Measurements from ENCODE around the gene RALY. TPM values are rescaled to one million over a fixed set of nuclear protein-coding genes. Genes with fewer than 3 reads are reported as not detected.

Gene RALY
- total and polyA plus RNA-seq, 9 donors, result 51.7 to 131 (median 105) TPM

- TF ChIP-seq EP300 (IDR thresholded peaks at IDR 0.05) (no peak), POLR2A (IDR thresholded peaks at IDR 0.05) (no peak), CTCF (IDR thresholded peaks at IDR 0.05) (no peak)
- 78 to 94% (median 79%) methylated on average over 1 of the region's 1 CpG for WGBS, 3 donors
- no peaks in the 10 kb centered on the region for H3K36me3 ChIP-seq
- H3K27me3 ChIP-seq, result no peaks in the 10 kb centered on the region
- no peaks in the 10 kb centered on the region for H3K9me3 ChIP-seq
- no peak overlapping the region for H3K4me3 ChIP-seq
- intact Hi-C loops (cut with DNase I), result loop anchor here in 1 of 4 donors (5.0 kb wide), 1 partner anchor 863 kb away; no protein-coding TSS in a partner anchor
- peaks cover 12% of the 10 kb centered on the region for H3K4me1 ChIP-seq (ENCODE audit: insufficient read depth)
- no peak overlapping the region for H3K27ac ChIP-seq
- no peak for DNase-seq
Measured at GRCh38 chr20:34014878-34015277, 21.2 kb downstream of the RALY start.

DNA sequence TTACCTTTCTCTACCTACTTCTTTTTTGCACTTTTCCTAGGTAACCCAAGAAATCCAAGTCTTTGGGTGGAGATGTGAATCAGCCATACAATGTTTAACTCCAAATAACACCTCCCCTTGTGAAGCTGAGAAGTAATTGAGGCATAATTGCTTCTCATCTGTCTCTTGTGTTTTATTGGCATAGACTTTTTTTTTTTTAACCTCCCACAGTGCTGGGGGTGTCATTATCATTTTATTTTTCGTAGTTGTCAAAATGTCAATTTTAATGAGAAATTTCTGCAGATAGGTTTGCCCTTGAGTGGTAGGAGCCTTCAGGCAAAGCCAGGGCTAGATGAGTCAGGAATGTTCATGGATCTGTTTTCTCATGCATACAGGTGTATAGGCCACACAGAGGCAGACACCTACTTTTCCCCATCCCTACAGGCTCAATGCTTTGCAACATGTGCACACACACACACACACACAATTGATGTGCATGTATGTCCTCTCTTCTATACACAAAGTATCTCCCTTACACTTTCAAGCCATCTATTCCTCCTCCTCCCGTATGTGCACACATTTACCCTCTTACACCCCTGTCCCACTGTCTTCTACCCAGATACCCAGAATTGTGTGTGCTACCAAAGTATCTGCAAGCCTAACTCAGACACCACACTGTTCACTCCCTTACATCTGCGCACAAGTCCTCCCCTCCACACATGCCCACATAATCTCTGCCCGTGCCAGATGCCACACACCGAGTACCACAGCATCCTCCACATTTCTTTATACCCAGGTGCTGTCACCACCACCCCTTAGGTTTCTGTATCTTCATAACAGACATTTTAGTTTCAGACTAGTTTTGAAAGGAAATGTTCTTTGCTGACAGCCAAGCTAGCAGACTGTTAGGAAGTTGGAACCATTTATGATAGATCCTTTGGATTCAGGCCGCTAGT, 22.0 kb downstream of the RALY start:
- no peak for DNase-seq
- intact Hi-C loops (cut with DNase I), result no loop called here
- Histone ChIP-seq H3K36me3 (no peaks in the 10 kb centered on the region), H3K27ac (no peak overlapping the region), H3K9me3 (no peaks in the 10 kb centered on the region), H3K4me1 (ENCODE audit: insufficient read depth) (peaks cover 12% of the 10 kb centered on the region), H3K27me3 (no peaks in the 10 kb centered on the region), H3K4me3 (no peak overlapping the region)
- TF ChIP-seq CTCF (IDR thresholded peaks at IDR 0.05), result no peak
- TF ChIP-seq POLR2A (IDR thresholded peaks at IDR 0.05), result no peak
- 89 to 91% (median 89%) methylated on average over 6 of the region's 6 CpGs for WGBS, 3 donors

GRCh38 chr20:34016736-34017135, 23.0 kb downstream of the RALY start:
- Histone ChIP-seq H3K27ac (no peak overlapping the region), H3K4me1 (ENCODE audit: insufficient read depth) (peaks cover 11% of the 10 kb centered on the region)
- intact Hi-C loops (cut with DNase I), result no loop called here

GRCh38 chr20:34017610-34018009, 23.9 kb downstream of the RALY start:
- Histone ChIP-seq H3K36me3 (no peaks in the 10 kb centered on the region), H3K9me3 (no peaks in the 10 kb centered on the region), H3K4me3 (no peak overlapping the region), H3K27me3 (no peaks in the 10 kb centered on the region), H3K4me1 (ENCODE audit: insufficient read depth) (peaks cover 11% of the 10 kb centered on the region), H3K27ac (no peak overlapping the region)
- intact Hi-C loops (cut with DNase I), result no loop called here
- WGBS, 3 donors, result 93 to 96% (median 93%) methylated on average over 1 of the region's 1 CpG
- no peak for DNase-seq
- TF ChIP-seq EP300 (IDR thresholded peaks at IDR 0.05), result no peak
- no peak for TF ChIP-seq CTCF (IDR thresholded peaks at IDR 0.05)
- no peak for TF ChIP-seq POLR2A (IDR thresholded peaks at IDR 0.05)

More at GRCh38 chr20:34016736-34017135, 23.0 kb downstream of the RALY start:
- H3K27me3 ChIP-seq, result no peaks in the 10 kb centered on the region
- no peak overlapping the region for H3K4me3 ChIP-seq
- H3K36me3 ChIP-seq, result no peaks in the 10 kb centered on the region
- no peak for DNase-seq
- WGBS, 3 donors, result 74 to 81% (median 75%) methylated on average over 5 of the region's 5 CpGs
- H3K9me3 ChIP-seq, result no peaks in the 10 kb centered on the region
- TF ChIP-seq EP300 (IDR thresholded peaks at IDR 0.05) (no peak), POLR2A (IDR thresholded peaks at IDR 0.05) (no peak), CTCF (IDR thresholded peaks at IDR 0.05) (no peak)

All from ovary (tissue), 9 donors.